T-helper 9 cell (primary cell): ENCODE results near the gene AMH.
A peak's percentile ranks its signal among the peaks of the same experiment; 100 is the strongest.

ENCODE experiments used
- DNase-seq: peaks from one replicate; pipeline ENCODE4 v3.0.0-alpha.2; 2020

The AMH gene

GRCh38 chr19:2288818-2289713 is 39.9 kb downstream of the AMH start:
- DNase-seq, result no peak

- peak; percentile 38 for DNase-seq
These were observed 40.8 kb downstream of the AMH start for GRCh38 chr19:2289714-2290435.

GRCh38 chr19:2290441-2291184 is 41.5 kb downstream of the AMH start:
- DNase-seq, result no peak

- DNase-seq, result no peak
These were observed 42.1 kb downstream of the AMH start for GRCh38 chr19:2291185-2291751.

- DNase-seq, result no peak
These were observed 45.7 kb downstream of the AMH start for GRCh38 chr19:2294687-2295335.

- DNase-seq, result no peak
These were observed 47.0 kb downstream of the AMH start for GRCh38 chr19:2296141-2296540.

GRCh38 chr19:2300533-2300932 is 51.4 kb downstream of the AMH start:
- DNase-seq, result no peak
